SK-N-SH (cell line): Measurements from ENCODE around the gene CCT6A.

Source experiments
- CTCF ChIP-seq: fragments of 200-600 bp; sonication (generic); IDR thresholded peaks from 2 replicates; pipeline ENCODE4 v1.6.1; 2017; ENCODE audit warnings: antibody characterized with exemption, mild to moderate bottlenecking, moderate library complexity
- RFX5 ChIP-seq: IDR thresholded peaks from 2 replicates; pipeline ENCODE4 v1.6.1; 2012; ENCODE audit warnings: mild to moderate bottlenecking, improper control_type of control experiment, low read length
- TCF12 ChIP-seq: IDR thresholded peaks from 2 replicates; pipeline ENCODE4 v1.4.0; 2012

- TF ChIP-seq TCF12 = no peak
- TF ChIP-seq CTCF = no peak
- no peak for TF ChIP-seq RFX5
Measured at GRCh38 chr7:56040730-56041129, 10.8 kb upstream of the CCT6A start.
